Natural killer cell (primary cell): ENCODE measurements around the gene PIK3AP1. TPM values are rescaled to one million over a fixed set of nuclear protein-coding genes. Genes with fewer than 3 reads are reported as not detected.
A peak's percentile ranks its signal among the peaks of the same experiment; 100 is the strongest.

ENCODE experiments used
- ATAC-seq, 3 donors: fragments of 150-1000 bp in 2 of 3; fragments of 200-7000 bp in 1 of 3; cut with Tn5 transposase; 1 replicate in 1 of 3; 2 replicates in 2 of 3; pipeline ENCODE4 v1.10.0; 2021; ENCODE audit warnings: mild to moderate bottlenecking in 2 of 3, moderate library complexity in 2 of 3
- DNase-seq, 2 donors: peaks; one replicate each; pipeline versions ENCODE4 v3.0.0 to v3.0.0-alpha.2; 2013 to 2021; ENCODE audit warnings: mixed read lengths in 1 of 2
- H3K27ac ChIP-seq: one replicate; pipeline ENCODE4 v1.5.1; 2013; ENCODE audit warnings: mild to moderate bottlenecking, low read length
- H3K27me3 ChIP-seq: one replicate; pipeline ENCODE4 v1.6.1; 2013; ENCODE audit warnings: low read length; ENCODE audit not compliant: control insufficient read depth, insufficient read depth
- H3K36me3 ChIP-seq: one replicate; pipeline ENCODE4 v1.6.1; 2013; ENCODE audit warnings: low read length; ENCODE audit not compliant: control insufficient read depth, insufficient read depth
- H3K4me1 ChIP-seq: one replicate; pipeline ENCODE4 v1.6.1; 2013; ENCODE audit warnings: low read length; ENCODE audit not compliant: control insufficient read depth, insufficient read depth
- H3K4me3 ChIP-seq: one replicate; pipeline ENCODE4 v1.5.1; 2013; ENCODE audit warnings: low read length
- H3K9me3 ChIP-seq: one replicate; pipeline ENCODE4 v1.6.1; 2013; ENCODE audit warnings: low read length; ENCODE audit not compliant: control insufficient read depth, insufficient read depth
- H3K27ac Mint-ChIP-seq, 2 donors: one replicate each; pipeline ENCODE4 v1.8.0; 2022; ENCODE audit warnings: mild to moderate bottlenecking in 2 of 2, mixed read lengths in 2 of 2, moderate library complexity in 1 of 2
- H3K27me3 Mint-ChIP-seq, 2 donors: one replicate each; pipeline ENCODE4 v1.8.0; 2022; ENCODE audit warnings: low read depth in 2 of 2, mixed read lengths in 2 of 2
- H3K36me3 Mint-ChIP-seq: one replicate; pipeline ENCODE4 v1.8.0; 2022; ENCODE audit warnings: mixed read lengths
- H3K4me1 Mint-ChIP-seq, 2 donors: one replicate each; pipeline ENCODE4 v1.8.0; 2022; ENCODE audit warnings: mixed read lengths in 2 of 2
- H3K4me3 Mint-ChIP-seq: one replicate; pipeline ENCODE4 v1.8.0; 2022; ENCODE audit warnings: mild to moderate bottlenecking, moderate library complexity, mixed read lengths
- H3K9me3 Mint-ChIP-seq, 2 donors: one replicate each; pipeline ENCODE4 v1.8.0; 2022; ENCODE audit warnings: mixed read lengths in 2 of 2
- WGBS: methylation state at CpG from one replicate; pipeline ENCODE4 v1.1.7; 2013; ENCODE audit warnings: missing lambda C conversion rate; ENCODE audit not compliant: insufficient coverage; 5-methylcytosine and 5-hydroxymethylcytosine counted together
- intact Hi-C: fragments of 100-400 bp; cut with micrococcal nuclease; formaldehyde crosslinking; loops from one replicate; pipeline ENCODE4 v1.14.2; 2022
- total RNA-seq, 4 donors: library from RNA; stranded (reverse); fragments of 120-200 nt in 1 of 4; gene quantifications; one replicate each; pipeline versions ENCODE4 v1.2.3 to v1.2.4, GENCODE V29; 2013 to 2022
- TF ChIP-seq, protein P1 (sequence below): fragments of 200-600 bp; IDR thresholded peaks from one replicate; pipeline ENCODE4 v1.8.0; 2022; ENCODE audit warnings: antibody characterized with exemption

PIK3AP1 gene
- total RNA-seq, 3 donors from 2014 or later (not counting 1 experiment from before 2014, with no cell fraction given): 95.3 to 137 (median 97.1) TPM

DNA sequence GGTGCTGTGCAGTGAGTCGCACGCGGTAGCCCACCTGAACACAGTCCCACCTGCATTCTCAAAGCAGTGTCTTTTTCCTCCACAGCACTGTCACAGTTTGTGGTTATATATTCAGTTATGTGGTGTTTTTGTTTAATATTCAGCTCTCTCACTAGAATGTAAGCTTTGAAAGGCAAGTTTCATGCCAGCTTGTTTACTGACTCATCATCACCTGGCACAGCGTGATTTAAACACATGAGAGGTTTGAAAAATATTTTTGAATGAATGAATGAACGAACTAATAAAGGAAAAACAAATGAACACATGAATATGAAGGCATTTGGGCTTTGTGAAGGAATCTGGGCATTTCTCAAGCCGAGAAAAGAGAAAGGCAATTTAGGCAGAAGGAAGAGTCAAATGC lies 81.6 kb downstream of the PIK3AP1 start:
- ATAC-seq (no peak), DNase-seq (no peak)
- WGBS: 99% methylated on average over 3 of the region's 6 CpGs
- Histone ChIP-seq H3K4me1 (peaks cover 5% of the 10 kb centered on the region), H3K36me3 (peaks cover 32% of the 10 kb centered on the region), H3K9me3 (no peaks in the 10 kb centered on the region), H3K27me3 (no peaks in the 10 kb centered on the region), H3K4me3 (no peak overlapping the region), H3K27ac (no peak overlapping the region)
- intact Hi-C loops: no loop called here
- Mint-ChIP-seq H3K4me3 (no peak overlapping the region), H3K9me3 (no peaks in the 10 kb centered on the region), H3K4me1 (peaks cover 17 to 20% of the 10 kb centered on the region in 2 donors), H3K36me3 (peaks cover 8% of the 10 kb centered on the region), H3K27ac (peak overlapping the region in 1 of 2 donors; percentile 59), H3K27me3 (no peaks in the 10 kb centered on the region)
- TF ChIP-seq, protein P1, sequence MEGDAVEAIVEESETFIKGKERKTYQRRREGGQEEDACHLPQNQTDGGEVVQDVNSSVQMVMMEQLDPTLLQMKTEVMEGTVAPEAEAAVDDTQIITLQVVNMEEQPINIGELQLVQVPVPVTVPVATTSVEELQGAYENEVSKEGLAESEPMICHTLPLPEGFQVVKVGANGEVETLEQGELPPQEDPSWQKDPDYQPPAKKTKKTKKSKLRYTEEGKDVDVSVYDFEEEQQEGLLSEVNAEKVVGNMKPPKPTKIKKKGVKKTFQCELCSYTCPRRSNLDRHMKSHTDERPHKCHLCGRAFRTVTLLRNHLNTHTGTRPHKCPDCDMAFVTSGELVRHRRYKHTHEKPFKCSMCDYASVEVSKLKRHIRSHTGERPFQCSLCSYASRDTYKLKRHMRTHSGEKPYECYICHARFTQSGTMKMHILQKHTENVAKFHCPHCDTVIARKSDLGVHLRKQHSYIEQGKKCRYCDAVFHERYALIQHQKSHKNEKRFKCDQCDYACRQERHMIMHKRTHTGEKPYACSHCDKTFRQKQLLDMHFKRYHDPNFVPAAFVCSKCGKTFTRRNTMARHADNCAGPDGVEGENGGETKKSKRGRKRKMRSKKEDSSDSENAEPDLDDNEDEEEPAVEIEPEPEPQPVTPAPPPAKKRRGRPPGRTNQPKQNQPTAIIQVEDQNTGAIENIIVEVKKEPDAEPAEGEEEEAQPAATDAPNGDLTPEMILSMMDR: no peak

DNA sequence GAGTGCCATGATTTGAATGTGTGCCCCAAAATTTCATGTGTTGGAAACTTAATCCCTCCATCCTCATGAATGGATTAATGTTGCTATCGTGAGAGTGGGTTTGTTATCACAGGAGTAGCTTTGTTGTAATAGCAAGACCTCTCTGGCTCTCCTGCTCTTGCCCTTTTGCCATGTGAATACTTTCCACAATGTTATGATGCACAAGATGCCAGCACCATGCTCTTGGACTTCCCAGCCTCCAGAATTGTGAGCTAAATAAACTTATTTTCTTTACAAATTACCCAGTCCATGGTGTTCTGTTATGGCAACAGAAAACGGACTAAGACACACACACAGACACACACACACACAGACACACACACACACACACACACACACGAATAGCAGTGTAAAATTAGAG lies 82.2 kb downstream of the PIK3AP1 start:
- Mint-ChIP-seq H3K27ac (peak overlapping the region in 1 of 2 donors; percentile 5), H3K9me3 (no peaks in the 10 kb centered on the region), H3K27me3 (no peaks in the 10 kb centered on the region), H3K4me1 (peaks cover 17% of the 10 kb centered on the region in 2 donors), H3K4me3 (no peak overlapping the region), H3K36me3 (peaks cover 8% of the 10 kb centered on the region)
- Histone ChIP-seq H3K27ac (no peak overlapping the region), H3K9me3 (no peaks in the 10 kb centered on the region), H3K4me1 (peaks cover 5% of the 10 kb centered on the region), H3K36me3 (peaks cover 31% of the 10 kb centered on the region), H3K4me3 (no peak overlapping the region), H3K27me3 (no peaks in the 10 kb centered on the region)
- no peak for ATAC-seq
- WGBS: no CpG with 5 or more reads among the region's 3 CpGs
- TF ChIP-seq, protein P1: no peak
- intact Hi-C loops: no loop called here
- no peak for DNase-seq

DNA sequence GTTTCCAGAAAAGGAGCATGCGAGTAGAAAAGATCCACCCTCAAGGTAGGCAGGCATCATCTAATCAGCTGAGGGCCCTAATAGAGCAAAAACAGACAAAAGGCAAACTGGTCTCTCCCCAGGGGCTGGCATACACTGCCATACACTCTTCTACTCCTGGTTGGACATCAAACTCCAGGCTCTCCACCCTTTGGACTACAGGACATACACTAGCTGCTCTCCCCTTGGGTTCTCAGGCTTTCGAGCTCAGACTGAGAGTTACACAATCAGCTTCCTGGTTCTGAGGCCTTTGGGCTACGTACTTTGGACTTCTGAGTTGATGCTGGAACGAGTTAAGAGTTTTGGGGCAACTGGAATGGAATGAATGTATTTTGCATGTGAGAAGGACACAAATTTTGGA lies 82.6 kb downstream of the PIK3AP1 start:
- TF ChIP-seq, protein P1: no peak
- H3K36me3 ChIP-seq: peaks cover 35% of the 10 kb centered on the region
- WGBS: 96% methylated on average over 4 of the region's 4 CpGs
- H3K27me3 Mint-ChIP-seq: no peaks in the 10 kb centered on the region
- no peak for DNase-seq
- peak overlapping the region in 1 of 2 donors; percentile 5 for H3K27ac Mint-ChIP-seq
- no peak overlapping the region for H3K4me3 Mint-ChIP-seq
- H3K27ac ChIP-seq: no peak overlapping the region
- ATAC-seq: no peak
- peaks cover 5% of the 10 kb centered on the region for H3K4me1 ChIP-seq
- no peaks in the 10 kb centered on the region for H3K9me3 ChIP-seq
- intact Hi-C loops: no loop called here
- H3K9me3 Mint-ChIP-seq: no peaks in the 10 kb centered on the region
- H3K4me3 ChIP-seq: no peak overlapping the region
- H3K27me3 ChIP-seq: no peaks in the 10 kb centered on the region
- H3K4me1 Mint-ChIP-seq: peaks cover 13 to 17% of the 10 kb centered on the region in 2 donors
- peaks cover 8% of the 10 kb centered on the region for H3K36me3 Mint-ChIP-seq

DNA sequence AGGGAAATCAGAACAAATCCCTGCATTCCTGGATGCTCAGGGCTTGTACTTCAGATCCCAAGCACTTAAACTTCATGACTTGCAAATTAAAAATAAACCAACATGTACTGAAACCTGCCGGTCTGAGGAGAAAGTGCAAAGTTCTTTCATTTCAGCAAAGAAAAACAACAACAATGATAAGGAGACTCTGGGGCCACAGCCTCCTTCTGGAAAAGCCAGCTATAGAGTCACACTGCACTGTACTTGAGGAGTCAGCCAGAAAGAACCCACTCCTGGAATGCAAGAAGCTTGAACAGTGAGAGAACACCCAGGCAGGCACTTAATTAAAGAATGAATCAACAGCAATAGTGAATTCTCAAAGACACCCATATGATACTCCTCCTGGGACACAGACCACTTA lies 83.8 kb downstream of the PIK3AP1 start:
- Histone ChIP-seq H3K9me3 (no peaks in the 10 kb centered on the region), H3K36me3 (peaks cover 42% of the 10 kb centered on the region), H3K4me1 (peaks cover 5% of the 10 kb centered on the region), H3K4me3 (no peak overlapping the region), H3K27ac (no peak overlapping the region), H3K27me3 (no peaks in the 10 kb centered on the region)
- Mint-ChIP-seq H3K4me1 (peaks cover 11 to 17% of the 10 kb centered on the region in 2 donors), H3K4me3 (no peak overlapping the region), H3K27ac (peak overlapping the region; percentile 5 to 15), H3K9me3 (no peaks in the 10 kb centered on the region), H3K36me3 (peaks cover 8% of the 10 kb centered on the region), H3K27me3 (no peaks in the 10 kb centered on the region)
- TF ChIP-seq, protein P1: no peak
- WGBS: 94% methylated on average over 1 of the region's 1 CpG
- ATAC-seq (no peak), DNase-seq (no peak)
- intact Hi-C loops: no loop called here
